GM18508 (cell line): ENCODE results near the gene FNDC10.

Source experiments
- ATAC-seq: cut with Tn5 transposase; IDR thresholded peaks from one replicate; pipeline ENCODE4 v1.9.1; 2021; ENCODE audit warnings: moderate number of reproducible peaks; ENCODE audit not compliant: insufficient read depth, unreplicated experiment

The FNDC10 gene

GRCh38 chr1:1628754-1629429, 29.0 kb upstream of the FNDC10 start:
- no peak for ATAC-seq

GRCh38 chr1:1627829-1628753, 28.2 kb upstream of the FNDC10 start:
- no peak for ATAC-seq

GRCh38 chr1:1627261-1627828, 27.4 kb upstream of the FNDC10 start:
- no peak for ATAC-seq

- ATAC-seq = no peak
These were observed 26.5 kb upstream of the FNDC10 start for GRCh38 chr1:1626207-1627141.

- ATAC-seq = no peak
These were observed 25.9 kb upstream of the FNDC10 start for GRCh38 chr1:1625824-1626206.

- no peak for ATAC-seq
These were observed 25.5 kb upstream of the FNDC10 start for GRCh38 chr1:1625404-1625775.

GRCh38 chr1:1624443-1625403, 24.8 kb upstream of the FNDC10 start:
- no peak for ATAC-seq

GRCh38 chr1:1623631-1624442, 23.9 kb upstream of the FNDC10 start:
- ATAC-seq = no peak

GRCh38 chr1:1623181-1623630, 23.3 kb upstream of the FNDC10 start:
- ATAC-seq = no peak

GRCh38 chr1:1622788-1623094, 22.8 kb upstream of the FNDC10 start:
- no peak for ATAC-seq

GRCh38 chr1:1622010-1622787, 22.3 kb upstream of the FNDC10 start:
- no peak for ATAC-seq

GRCh38 chr1:1621173-1622009, 21.5 kb upstream of the FNDC10 start:
- ATAC-seq = no peak

- ATAC-seq = no peak
These were observed 20.7 kb upstream of the FNDC10 start for GRCh38 chr1:1620433-1621139.

GRCh38 chr1:1619917-1620361, 20.0 kb upstream of the FNDC10 start:
- ATAC-seq = no peak

GRCh38 chr1:1618396-1619068, 18.6 kb upstream of the FNDC10 start:
- no peak for ATAC-seq

- ATAC-seq = no peak
These were observed 18.0 kb upstream of the FNDC10 start for GRCh38 chr1:1617925-1618324.
